Measurements from ENCODE around the gene AP2S1.

Gene AP2S1

DNA sequence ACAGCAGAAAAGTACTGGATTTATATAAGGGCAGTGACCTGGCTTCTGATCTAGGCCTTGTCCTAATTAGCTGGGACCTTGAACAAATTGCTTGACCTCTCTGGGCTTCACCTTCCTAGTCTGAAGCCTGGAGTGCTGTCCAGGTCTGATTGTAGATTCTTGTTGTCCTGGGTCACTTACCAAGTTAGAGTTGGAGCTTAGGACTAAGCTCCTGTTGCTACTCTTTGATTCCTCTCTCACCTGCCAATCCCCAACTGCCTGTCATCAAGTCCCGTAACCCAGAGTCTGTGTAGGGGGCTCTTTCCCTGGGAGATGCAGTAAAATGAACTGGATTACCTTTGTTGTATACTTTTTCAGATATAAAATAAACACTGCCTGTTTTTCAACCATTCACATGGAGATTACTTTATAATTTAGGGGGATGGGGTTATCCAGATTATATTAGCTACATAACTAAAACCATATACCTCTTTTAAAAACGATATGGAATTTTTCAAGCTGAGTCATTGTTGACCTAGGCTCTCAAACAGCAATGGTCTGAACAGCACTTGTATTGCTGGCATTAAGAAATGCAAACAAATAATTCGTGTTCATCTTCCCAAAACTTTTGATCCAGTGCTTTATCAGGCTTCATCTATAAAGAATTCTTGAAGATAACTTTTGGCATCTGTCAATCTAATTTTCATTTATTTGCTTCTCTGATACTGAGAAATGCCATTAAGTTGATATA, 15.9 kb upstream of the AP2S1 start:
- Histone ChIP-seq H3K4me2 (ENCODE audit: low read depth, low read length, poor library complexity, severe bottlenecking) (peak overlapping the region; percentile 97), H3K9me2 (replicated peaks; ENCODE audit: low read depth, low read length) (no peaks in the 10 kb centered on the region), H3K36me3 (ENCODE audit: insufficient read depth, low read length) (no peaks in the 10 kb centered on the region), H3K4me1 (ENCODE audit: insufficient read depth, low read length, poor library complexity, severe bottlenecking) (peaks cover 56% of the 10 kb centered on the region), H4K20me1 (ENCODE audit: insufficient read depth, low read length, poor library complexity, severe bottlenecking) (peaks cover 86% of the 10 kb centered on the region), H3K27me3 (ENCODE audit: insufficient read depth, low read length, poor library complexity, severe bottlenecking) (no peaks in the 10 kb centered on the region), H2AFZ (ENCODE audit: low read length) (no peak overlapping the region), H3K9ac (ENCODE audit: low read depth, low read length, poor library complexity, severe bottlenecking) (peak overlapping the region; percentile 41), H3K9me3 (ENCODE audit: insufficient read depth, low read depth, low read length) (no peaks in the 10 kb centered on the region), H3F3A (ENCODE audit: low read depth) (no peaks in the 10 kb centered on the region), H3K4me3 (ENCODE audit: low read length, poor library complexity, severe bottlenecking) (peak overlapping the region; percentile 57), H3K79me2 (ENCODE audit: insufficient read depth, low read length) (peaks cover 100% of the 10 kb centered on the region)
- no peak for TF ChIP-seq EZH2phosphoT487 (IDR thresholded peaks at IDR 0.05; ENCODE audit: borderline replicate concordance)
- TF ChIP-seq, protein P1, sequence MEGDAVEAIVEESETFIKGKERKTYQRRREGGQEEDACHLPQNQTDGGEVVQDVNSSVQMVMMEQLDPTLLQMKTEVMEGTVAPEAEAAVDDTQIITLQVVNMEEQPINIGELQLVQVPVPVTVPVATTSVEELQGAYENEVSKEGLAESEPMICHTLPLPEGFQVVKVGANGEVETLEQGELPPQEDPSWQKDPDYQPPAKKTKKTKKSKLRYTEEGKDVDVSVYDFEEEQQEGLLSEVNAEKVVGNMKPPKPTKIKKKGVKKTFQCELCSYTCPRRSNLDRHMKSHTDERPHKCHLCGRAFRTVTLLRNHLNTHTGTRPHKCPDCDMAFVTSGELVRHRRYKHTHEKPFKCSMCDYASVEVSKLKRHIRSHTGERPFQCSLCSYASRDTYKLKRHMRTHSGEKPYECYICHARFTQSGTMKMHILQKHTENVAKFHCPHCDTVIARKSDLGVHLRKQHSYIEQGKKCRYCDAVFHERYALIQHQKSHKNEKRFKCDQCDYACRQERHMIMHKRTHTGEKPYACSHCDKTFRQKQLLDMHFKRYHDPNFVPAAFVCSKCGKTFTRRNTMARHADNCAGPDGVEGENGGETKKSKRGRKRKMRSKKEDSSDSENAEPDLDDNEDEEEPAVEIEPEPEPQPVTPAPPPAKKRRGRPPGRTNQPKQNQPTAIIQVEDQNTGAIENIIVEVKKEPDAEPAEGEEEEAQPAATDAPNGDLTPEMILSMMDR (conservative IDR thresholded peaks at IDR 0.05; ENCODE audit: low read length) = no peak

DNA sequence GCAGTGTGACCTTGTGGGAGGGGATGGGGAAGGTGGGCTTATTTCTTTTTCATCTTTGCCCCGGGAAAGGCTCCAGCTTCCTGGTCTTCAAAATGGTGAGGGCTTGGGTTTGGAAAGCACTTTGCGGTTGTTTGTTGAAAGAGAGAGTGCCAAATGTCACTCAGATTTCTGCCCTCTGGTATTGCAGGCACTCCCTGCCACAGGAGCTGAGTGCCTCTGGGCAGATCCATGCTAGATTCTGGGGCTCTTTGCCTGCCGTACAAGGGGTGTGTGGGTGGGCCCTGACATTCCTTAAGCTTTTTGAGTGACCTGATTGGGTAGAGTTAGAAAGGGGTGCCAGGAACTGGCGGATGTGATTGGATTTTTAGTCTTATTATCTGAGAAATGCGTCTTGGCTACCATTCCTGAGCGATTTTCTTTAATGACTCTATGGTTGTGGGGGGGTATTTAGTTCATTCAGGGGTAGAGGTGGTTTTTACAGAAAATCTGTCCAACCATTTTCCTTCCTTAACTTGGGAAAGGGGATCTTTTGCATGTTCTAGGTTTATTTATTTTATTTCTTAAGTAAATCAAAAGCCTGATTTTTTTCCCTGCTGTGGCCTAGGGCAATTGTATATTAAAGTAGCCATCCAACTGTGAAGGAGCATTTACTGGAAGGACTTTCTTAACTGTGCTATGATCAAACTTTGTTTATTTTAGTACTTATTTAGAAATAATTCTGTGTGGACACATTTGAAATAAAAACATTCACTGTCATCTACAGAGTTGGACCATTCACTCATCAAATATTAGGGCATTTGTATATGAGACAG, 13.4 kb upstream of the AP2S1 start:
- Histone ChIP-seq H3K9ac (ENCODE audit: low read depth, low read length, poor library complexity, severe bottlenecking) (peak overlapping the region; percentile 77), H3K36me3 (ENCODE audit: insufficient read depth, low read length) (no peaks in the 10 kb centered on the region), H3K4me2 (ENCODE audit: low read depth, low read length, poor library complexity, severe bottlenecking) (peak overlapping the region; percentile 97), H4K20me1 (ENCODE audit: insufficient read depth, low read length, poor library complexity, severe bottlenecking) (peaks cover 79% of the 10 kb centered on the region), H3K9me2 (replicated peaks; ENCODE audit: low read depth, low read length) (no peaks in the 10 kb centered on the region), H3K9me3 (ENCODE audit: insufficient read depth, low read depth, low read length) (no peaks in the 10 kb centered on the region), H3K27me3 (ENCODE audit: insufficient read depth, low read length, poor library complexity, severe bottlenecking) (no peaks in the 10 kb centered on the region), H3K4me3 (ENCODE audit: low read length, poor library complexity, severe bottlenecking) (peak overlapping the region; percentile 99), H3F3A (ENCODE audit: low read depth) (peaks cover 6% of the 10 kb centered on the region; the same call in 1 of the 2 replicates), H3K4me1 (ENCODE audit: insufficient read depth, low read length, poor library complexity, severe bottlenecking) (peaks cover 63% of the 10 kb centered on the region), H2AFZ (ENCODE audit: low read length) (no peak overlapping the region), H3K79me2 (ENCODE audit: insufficient read depth, low read length) (peaks cover 84% of the 10 kb centered on the region)
- TF ChIP-seq, protein P1 (conservative IDR thresholded peaks at IDR 0.05; ENCODE audit: low read length) = no peak
- TF ChIP-seq EZH2phosphoT487 (IDR thresholded peaks at IDR 0.05; ENCODE audit: borderline replicate concordance) = no peak

DNA sequence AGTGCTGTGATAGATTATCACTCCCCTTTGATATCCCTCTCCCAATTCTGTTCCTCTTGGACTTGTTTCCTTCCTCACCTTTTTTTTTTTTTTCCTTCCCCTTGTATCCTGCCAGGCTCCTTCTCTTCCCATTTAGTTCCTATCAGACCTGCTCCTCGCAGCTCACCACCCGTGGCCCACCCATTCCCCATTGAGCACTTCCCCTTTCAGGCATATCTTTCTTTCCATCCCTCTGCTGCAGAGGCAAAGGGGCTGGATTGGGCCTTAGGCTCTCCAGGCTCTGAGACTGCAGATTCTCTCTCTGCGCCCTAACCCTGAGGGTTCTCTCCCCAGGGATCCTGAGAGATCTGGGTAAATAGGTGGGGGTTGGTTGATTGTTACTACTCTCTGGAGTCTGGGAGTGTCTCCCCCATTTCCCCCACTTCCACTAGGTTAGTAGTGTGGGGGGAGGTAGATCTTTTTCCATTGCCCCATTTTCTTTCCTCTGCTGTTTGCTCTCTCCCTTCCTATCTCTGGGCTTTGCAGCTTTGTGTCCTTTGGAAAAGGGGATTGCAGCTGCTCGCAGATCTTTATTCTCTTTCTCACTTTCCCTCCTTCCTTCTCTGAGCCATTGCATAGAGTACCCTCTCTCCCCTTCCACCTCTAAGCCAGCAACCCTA, 12.5 kb upstream of the AP2S1 start:
- Histone ChIP-seq H3K4me3 (ENCODE audit: low read length, poor library complexity, severe bottlenecking) (peak overlapping the region; percentile 99), H3K4me2 (ENCODE audit: low read depth, low read length, poor library complexity, severe bottlenecking) (peak overlapping the region; percentile 97)

More for the DNA sequence above, 12.5 kb upstream of the AP2S1 start:
- Histone ChIP-seq H3K9ac (ENCODE audit: low read depth, low read length, poor library complexity, severe bottlenecking) (peak overlapping the region; percentile 77), H3K27me3 (ENCODE audit: insufficient read depth, low read length, poor library complexity, severe bottlenecking) (no peaks in the 10 kb centered on the region), H2AFZ (ENCODE audit: low read length) (no peak overlapping the region), H3K9me3 (ENCODE audit: insufficient read depth, low read depth, low read length) (no peaks in the 10 kb centered on the region), H4K20me1 (ENCODE audit: insufficient read depth, low read length, poor library complexity, severe bottlenecking) (peaks cover 70% of the 10 kb centered on the region), H3F3A (ENCODE audit: low read depth) (peaks cover 6% of the 10 kb centered on the region; the same call in 1 of the 2 replicates), H3K79me2 (ENCODE audit: insufficient read depth, low read length) (peaks cover 76% of the 10 kb centered on the region), H3K4me1 (ENCODE audit: insufficient read depth, low read length, poor library complexity, severe bottlenecking) (peaks cover 59% of the 10 kb centered on the region), H3K9me2 (replicated peaks; ENCODE audit: low read depth, low read length) (no peaks in the 10 kb centered on the region), H3K36me3 (ENCODE audit: insufficient read depth, low read length) (no peaks in the 10 kb centered on the region)
- TF ChIP-seq EZH2phosphoT487 (IDR thresholded peaks at IDR 0.05; ENCODE audit: borderline replicate concordance) = no peak
- TF ChIP-seq, protein P1 (conservative IDR thresholded peaks at IDR 0.05; ENCODE audit: low read length) = no peak

Measured in Loucy (cell line).